SKM-1 (cell line): ENCODE data around the gene CLIC6.
"Not testable (repeated sequence)": the region's sequence is repeated elsewhere in the genome, so short reads cannot be mapped to it uniquely, and the experiment has no call there.

Source experiments
- DNase-seq: peaks from one replicate; lab custom pipeline; 2025; ENCODE audit not compliant: unreplicated experiment; lab: John Stamatoyannopoulos, UW

Gene CLIC6

DNA sequence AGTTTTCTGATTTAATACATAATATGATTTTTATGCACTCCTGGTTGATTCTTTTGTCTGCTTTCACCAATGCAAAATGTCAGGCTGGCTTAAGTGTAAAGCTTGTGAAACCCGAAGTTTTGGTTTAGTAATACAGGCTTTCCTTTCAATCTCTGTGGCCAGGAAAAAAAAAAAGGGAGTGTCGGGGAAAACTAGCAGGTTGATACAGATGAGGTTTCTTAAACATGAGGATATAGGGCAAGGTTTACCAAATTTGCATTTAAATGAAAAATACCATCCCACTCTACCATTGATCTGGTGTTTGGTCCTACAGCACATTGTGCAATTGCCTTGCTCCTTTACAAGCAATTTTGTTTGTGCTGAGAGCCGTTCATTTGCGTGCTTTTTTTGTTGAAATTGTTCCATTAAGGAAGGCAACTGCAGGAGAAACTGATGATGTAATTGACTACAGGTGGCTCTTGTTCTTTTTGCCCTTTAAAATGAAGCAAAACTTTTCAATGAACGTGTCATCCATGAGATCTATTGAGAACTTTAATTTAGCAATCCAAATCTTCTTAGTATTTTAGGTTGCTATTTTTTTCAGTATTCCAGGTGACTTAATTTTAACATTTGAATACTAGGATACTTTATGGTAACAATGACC lies 22.7 kb downstream of the CLIC6 start:
- DNase-seq = no peak

DNA sequence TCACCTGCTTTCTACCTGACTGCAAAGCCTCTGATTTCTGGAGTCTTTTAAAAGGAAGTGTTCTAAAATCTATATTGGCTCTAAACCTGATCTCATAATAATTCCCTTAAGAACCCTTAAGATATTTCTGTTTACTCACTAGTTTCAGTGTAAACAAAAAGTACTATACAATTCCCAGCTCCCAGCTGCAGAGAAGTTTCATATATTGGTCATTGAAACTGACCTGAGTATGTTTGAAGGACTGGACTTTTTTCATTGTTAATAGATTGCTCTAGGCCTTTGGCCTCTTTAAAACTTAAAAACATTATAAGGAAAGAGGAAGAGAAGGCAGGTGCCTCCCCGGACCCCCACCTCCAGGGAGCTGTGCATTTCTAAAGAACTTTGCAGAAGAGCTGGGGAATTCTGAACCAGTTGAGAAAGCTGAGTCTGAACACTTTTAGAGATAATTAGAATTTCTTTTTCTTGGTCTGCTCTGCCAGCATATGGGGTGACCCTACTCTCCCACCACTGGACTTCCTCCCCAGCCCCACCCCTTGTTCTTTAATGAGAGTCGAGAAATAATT lies 23.7 kb downstream of the CLIC6 start:
- no peak for DNase-seq

DNA sequence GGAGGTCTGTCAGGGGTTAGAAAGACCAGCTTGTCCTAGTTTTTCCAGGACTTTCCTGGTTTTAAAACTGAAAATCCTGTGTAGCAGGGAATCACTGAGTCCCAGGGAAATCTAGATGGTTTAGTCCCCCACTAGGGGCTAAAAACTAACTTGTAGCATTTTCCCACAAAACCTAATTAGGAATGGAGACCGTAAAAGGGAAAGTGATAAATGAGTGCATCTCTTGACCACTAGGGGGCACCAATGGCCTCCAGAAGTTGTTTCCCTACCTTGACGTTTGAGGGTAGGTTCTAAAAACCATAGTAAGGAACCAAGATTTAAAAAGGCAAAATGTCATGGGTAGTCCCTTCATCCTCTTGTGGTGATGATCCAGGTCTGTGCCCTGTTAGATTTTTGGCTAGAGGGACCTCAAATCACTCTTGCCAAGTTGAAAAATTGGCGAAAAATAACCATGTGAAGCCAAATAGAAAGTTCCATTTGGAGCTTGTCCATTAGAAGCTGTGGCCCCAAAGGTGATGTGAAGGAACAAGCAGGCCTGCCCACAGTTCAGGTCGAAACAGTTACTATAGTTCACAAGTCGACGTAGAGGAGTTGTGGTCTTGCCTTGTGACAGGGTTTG lies 24.5 kb downstream of the CLIC6 start:
- peak; percentile 57 for DNase-seq

DNA sequence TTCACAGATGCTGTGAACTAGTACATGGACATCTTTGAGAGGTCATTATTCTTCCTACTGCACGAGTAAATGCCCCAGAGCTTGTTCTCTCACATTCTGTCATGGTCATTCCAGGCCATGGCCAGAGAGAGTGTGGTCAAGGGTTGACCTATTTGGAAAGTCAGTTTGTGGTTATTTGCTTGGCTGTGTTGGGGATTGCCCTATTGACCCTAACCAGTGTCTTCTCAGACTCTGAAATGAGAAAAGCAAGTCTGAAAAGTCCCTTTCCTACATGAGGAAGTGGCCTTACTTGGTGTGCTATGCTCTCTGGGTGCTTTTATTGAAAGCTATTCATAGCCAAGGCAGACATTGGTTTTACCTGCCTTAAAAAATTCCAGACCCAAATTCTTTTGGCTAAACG lies 26.6 kb downstream of the CLIC6 start:
- no peak for DNase-seq

DNA sequence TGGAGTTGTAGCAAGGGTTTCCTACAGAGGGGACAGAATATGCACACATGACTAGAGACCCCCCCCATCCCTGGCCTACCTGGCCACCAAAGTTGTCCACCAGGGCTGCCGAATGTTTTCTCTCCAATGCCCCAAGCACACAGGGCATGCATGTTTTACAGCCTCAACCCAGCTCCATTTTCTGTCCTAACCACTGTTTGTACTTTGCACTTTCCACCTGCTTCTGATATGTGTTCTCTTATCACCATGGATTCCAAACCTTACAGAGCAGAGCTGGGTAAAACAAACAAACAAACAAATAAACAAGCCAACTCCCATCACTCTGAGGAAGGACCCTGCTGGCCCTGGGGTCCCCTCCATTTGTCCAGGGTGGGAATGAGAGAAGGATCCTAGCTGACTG lies 27.3 kb downstream of the CLIC6 start:
- no peak for DNase-seq

DNA sequence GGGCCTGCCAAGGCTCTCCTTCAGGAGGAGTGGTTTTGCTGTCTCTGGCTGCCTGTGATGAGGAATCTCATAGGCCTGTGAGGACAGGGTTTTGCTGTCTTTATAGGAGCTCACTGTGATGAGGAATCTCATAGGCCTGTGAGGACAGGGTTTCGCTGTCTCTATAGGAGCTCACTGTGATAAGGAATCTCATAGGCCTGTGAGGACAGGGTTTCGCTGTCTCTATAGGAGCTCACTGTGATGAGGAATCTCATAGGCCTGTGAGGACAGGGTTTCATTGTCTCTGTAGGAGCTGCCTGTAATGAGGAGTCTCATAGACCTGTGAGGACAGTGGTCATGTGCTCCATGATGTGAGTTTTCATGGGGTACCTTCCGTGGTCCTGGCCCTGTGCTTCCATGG lies 29.0 kb downstream of the CLIC6 start:
- no peak for DNase-seq

DNA sequence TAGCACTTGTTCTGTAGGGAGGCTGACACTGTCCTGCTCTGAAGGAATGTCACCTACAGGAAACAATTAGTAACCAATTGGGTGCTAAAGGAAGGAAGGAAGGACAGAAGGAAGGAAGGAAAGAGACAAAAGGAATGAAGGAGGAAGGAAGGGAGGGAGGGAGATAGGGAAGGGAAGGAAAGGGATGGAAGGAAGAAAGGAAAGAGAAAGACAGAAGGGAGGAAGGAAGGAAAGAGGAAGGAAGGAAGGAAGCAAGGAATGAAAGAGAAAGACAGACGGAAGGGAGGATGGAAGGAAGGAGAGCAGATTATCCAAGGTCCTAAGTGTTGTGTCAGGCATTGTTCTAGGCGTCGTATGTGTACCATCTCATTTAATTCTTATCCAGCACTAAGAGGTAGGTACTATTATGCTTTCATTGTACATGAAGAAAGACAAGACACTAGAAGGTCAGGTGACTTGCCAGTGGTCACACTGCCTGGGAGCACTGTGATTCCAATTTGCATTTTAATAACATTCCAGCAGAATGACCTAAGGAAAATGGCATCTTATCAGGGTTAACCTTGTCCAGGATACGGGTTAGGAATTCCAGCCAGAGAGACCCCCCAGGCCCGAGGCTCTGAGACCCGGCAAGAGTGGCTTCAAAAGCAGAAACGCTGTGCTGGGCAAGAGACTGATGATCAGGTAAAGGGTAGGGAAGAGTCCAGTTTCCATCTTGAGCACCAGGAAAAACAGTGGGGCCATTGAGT lies 29.6 kb downstream of the CLIC6 start:
- DNase-seq = no peak

DNA sequence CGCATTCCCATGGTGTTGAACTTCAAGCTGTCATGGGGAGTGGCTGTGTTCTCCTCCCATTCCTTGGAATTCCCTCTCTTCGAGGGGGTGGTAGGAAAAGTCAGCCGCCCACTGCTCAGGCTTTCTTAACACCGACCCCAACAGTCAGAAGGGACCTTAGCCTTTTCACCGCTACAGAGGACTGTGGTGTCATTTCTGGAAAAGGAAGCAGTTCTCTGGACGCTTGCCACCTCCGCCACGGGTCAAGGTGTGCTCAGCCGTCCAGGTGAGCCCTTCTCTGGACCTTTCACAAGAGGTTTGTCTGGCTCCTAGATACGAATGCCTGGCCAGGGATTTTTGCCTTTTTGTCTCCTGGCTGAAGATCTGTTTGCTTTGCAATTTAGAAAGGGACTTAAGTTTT lies 31.8 kb downstream of the CLIC6 start:
- DNase-seq = no peak

DNA sequence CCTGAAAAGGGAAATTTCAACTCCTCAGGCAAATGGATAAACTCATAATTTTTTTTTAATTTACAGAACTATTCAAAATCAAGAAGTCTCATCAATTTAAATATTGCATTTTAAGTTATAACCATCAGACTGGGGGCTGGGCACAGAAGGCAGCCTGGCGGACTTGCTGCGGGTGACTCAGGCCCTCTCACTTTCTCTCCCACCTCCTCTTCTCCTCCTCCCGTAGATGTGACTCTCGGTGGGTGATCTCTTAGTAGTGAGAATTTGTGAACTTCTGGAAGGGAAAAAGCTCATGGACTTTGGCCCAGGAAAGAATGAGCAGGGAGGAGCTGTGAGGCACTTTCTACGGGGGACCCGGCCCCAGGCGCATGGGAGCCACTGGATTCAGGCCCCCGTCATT lies 32.9 kb downstream of the CLIC6 start:
- no peak for DNase-seq

DNA sequence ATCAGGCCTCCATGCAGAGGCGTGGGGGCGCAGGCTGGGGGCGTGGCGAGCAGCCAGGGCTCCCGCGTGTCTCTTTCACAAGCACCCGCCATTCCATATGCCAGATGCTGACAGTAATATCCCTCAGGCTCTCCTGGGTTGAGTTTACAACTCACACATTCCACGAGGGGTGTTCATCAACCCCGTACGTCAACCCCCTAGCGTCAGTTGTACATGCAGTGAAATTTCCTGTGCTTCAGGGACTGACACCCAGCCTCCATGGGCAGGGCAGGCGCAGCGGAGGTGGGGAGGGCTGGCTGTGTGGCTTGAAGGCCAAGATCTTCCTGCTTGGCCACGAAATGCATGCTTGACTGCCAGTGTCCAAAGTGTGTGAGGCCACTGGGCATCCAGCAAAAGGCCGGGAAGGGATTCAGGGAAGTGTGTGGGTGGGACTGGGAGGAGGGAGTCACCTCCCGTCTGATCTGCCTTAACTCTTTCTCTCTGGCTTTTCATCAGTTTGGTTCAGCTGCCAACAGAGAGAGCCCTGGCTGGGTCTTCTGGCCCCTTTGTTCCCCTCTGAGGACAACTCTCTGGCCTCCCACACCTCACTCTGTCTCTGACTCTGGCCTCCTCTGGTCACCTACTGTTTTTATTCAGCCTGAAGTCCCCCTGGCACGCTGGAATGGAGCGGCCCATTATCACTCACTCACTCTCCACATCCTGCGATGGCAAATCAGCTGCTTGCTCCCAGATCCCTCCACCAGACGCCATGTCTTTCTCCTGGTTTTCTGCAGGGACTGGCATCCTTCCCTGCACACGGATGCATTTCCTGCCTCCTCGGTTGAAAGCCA lies 33.8 kb downstream of the CLIC6 start:
- DNase-seq = no peak

DNA sequence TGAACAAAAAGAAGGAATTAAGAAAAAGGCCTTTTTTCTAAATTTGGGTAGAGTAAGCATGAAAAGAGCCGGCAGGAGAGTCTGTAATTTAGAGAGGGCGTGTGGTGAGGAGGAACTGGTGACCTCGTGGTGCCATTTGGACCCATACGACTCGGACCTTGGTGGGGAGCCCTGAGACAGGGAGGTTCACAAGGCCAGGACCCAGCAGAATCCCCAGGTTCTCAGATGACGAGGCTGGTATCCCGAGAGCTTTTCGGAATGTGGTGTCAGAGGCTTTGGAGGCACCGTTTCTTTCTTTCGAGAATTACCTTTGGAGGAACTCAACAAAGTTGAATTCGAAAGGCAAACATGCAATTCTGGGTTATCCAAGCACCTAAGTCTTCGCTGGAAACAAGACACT lies 34.8 kb downstream of the CLIC6 start:
- no peak for DNase-seq

DNA sequence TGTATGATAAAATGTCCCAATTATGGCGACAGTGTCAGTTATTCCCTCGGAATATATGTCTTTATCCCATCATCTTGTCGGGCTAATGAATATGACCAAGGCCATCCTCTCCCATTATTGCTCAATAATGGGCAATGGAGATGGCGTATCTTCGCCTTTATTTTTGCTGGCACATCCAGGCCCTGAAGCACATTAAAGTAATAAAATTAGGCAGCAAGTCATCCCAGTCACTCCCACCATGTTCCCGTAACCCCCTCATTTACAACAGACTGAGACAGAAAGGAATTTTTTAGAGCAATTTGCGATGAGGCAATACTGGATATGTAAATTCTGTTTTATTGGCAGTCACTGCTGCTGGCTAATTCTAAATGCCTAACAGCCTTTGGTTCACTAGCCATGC lies 35.3 kb downstream of the CLIC6 start:
- DNase-seq = no peak

DNA sequence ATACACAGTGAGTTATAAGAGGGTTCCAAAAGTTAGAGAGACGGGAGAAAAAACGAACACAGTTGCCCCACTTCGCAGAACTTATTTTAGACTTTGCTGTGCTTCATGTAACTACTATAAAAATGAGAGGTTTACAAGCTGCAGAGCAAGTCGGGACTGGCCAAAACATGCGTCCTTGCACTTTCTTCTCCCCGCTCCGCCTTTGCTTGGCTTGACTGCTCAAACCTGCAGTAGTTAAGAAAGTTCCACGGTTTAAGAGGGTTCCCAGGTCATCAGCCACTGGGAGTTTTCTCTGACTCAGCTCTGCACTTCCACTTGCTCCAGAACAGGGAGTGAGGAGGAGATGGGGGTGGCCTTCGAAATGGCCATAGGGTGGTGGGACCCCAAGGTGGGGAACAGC lies 36.2 kb downstream of the CLIC6 start:
- no peak for DNase-seq

DNA sequence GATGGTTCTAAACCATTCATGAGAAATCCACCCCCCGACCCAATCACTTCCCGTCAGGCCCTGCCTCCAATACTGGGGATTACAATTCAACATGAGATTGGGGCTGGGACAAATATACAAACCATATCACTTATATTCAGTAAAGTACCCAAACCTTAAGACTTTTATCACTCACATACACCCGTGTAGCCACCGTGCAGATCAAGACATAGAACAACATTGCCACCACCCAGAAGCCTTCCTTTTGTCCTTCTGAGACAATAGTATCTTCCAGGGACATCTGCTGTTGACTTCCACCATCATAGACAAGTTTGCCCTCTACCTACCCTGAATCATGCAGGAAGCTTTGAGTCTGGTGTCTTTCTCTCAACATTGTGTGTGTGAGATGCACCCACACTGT lies 37.5 kb downstream of the CLIC6 start:
- no peak for DNase-seq

DNA sequence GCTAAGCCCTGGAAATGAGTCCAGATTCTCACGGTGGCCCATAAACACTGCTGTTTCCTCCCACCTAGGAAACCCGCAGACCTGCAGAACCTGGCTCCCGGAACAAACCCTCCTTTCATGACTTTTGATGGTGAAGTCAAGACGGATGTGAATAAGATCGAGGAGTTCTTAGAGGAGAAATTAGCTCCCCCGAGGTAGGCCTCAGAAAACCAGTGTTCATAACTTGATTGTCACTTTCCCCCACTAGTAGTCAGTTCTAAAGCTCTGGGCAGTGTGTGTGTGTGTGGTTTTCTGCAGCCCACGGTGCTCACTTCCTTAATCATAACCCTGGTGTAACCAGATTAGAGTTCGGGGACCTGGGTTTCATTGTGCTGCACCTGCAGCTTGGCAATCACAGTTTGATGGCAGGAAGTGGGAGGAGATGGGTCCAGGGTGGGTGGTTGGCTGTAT lies 39.1 kb downstream of the CLIC6 start:
- no peak for DNase-seq

DNA sequence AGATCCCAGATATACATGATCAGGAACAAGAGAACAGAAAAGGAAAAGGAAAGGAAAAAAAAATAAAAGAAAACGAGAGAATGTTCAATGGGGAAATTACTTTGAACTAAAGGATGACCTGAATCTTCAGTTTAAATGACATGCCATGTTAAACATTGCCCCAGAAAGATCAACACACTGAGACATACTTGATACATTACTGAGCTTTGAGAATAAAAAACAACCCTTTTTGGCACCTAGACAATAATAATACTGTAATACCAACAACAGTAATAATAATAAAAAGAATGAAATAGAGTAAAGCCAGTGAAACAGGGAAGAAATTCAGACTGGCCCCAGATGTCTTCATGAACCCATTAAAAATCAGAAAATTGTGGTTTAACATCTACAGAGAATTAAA lies 44.8 kb downstream of the CLIC6 start:
- DNase-seq = no peak

DNA sequence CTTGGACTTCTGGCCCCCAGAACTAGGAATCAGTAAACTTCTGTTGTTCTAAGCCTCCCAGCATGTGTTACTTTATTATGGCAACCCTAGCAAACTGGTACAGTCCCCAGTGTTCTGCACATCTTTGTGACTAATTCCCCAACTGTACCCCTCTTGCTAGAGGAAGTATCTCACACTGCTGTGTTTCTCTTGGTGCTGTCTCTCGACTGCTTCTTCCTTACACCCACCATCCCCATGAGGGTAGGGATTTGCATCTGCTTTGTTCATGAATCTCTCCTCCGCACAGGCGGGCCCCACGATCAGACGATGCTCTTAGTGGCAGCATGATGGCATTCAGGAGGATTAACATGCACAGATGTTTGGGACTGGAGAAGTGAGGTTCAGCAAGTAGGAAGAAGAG lies 46.7 kb downstream of the CLIC6 start:
- DNase-seq = no peak

DNA sequence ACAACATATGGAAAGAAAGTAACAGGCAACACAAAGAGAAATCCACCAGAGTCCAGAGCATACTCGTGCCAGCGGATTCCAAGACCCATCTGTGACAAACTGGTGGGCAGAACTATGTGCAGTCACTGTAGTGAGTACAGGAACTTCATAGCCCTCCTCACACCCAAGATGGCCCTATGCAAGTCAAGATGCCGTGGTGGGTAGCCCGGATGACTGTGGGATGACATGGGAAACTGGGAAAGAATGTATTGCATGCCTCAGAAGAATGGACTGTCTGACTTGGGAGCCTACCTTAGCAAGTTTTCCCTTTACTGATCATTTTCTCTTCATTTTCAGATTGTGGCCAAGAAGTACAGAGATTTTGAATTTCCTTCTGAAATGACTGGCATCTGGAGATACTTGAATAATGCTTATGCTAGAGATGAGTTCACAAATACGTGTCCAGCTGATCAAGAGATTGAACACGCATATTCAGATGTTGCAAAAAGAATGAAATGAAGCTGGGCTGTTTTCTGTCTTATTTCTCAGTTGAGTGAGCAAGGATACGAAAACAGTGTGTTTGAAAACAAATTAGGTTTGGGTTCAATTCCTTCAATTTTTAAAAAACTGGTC lies 47.3 kb downstream of the CLIC6 start:
- DNase-seq = no peak

DNA sequence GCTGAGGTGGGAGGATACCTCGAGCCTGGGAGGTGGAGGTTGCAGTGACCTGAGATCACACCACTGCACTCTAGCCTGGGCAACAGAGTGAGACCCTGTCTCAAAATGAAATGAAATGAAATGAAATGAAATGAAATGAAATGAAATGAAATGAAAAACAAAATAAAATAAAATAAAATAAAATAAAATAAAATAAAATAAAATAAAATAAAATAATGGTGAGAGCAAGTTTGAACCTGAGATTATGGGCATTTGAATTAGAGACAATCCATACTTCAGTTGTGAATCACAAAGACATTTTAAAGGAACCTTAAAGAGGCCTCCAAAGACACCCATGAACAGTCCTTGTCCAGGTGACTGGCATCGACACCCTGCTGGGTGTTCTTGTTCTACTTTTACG lies 49.7 kb downstream of the CLIC6 start:
- DNase-seq = not testable (repeated sequence)

DNA sequence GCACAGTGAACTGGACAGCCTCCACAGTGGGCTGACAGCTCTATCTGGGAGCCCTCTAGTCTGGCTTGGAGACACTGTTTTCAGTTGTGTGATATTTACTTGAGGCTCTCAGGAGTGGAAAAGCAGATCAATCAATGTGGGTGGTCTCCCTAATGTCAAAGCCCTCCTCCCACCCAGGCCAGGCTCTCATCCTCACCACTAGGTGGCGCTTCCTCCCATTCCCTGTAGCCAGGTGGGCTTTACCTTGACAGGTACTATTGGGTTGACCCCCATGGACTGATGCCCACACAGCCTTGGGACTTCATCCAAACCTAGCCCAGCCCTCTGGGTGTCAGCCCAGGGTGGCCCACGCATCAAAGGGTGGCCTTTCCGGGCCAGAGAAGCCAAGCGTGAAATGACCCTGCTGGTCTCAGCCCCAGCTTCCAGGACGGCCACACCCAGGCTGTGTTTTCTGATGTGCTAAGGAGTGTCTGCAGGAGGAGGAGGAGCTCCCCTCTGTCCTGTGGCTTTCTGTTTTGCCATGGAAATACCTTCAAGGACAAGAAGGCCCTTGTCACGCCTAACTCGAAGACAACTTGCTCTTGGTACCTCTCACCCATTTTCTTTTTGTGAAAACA lies 54.0 kb downstream of the CLIC6 start:
- DNase-seq = no peak
